ENCODE data around the gene ZNF358.

ZNF358 gene

GRCh38 chr19:7471696-7472615 is 43.9 kb upstream of the ZNF358 start:
- no peak for TF ChIP-seq CTCF (IDR thresholded peaks at IDR 0.05; ENCODE audit: low read depth, low read length, missing control alignments)
- no peak overlapping the region for H3K4me3 ChIP-seq (ENCODE audit: low read depth, low read length)
- no peak overlapping the region for H3K27ac ChIP-seq
- no peaks in the 10 kb centered on the region for H3K27me3 ChIP-seq (replicated peaks)
- peaks cover 28% of the 10 kb centered on the region for H3K36me3 ChIP-seq (replicated peaks)
- DNase-seq = no peak
- in situ Hi-C loops (cut with HindIII; ENCODE audit: low pct_ligation_motif_present, low sequenced_read_pairs) = no loop called here

DNA sequence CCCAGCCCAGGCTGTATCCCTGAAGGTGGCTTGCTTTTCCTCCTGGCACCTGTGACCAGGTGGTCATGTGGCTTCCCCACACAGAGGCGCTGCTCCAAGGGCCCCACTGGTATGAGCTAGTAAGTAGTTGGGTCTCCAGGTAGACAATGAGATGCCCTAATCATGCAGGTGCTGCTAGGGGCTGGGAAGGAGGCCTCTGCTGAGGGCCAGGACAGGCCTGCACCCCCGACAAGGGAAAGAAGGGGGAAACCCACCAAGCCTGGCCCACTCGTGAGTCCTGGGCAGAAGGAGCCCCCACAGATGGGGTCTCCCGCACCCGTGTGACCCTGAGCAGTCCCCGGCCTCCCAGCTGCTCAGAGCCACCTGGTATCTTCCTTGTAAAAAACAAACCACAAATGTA is 40.2 kb upstream of the ZNF358 start:
- Histone ChIP-seq H3K36me3 (replicated peaks) (peaks cover 4% of the 10 kb centered on the region), H3K27ac (no peak overlapping the region), H3K4me3 (ENCODE audit: low read depth, low read length) (no peak overlapping the region), H3K27me3 (replicated peaks) (no peaks in the 10 kb centered on the region)
- TF ChIP-seq CTCF (IDR thresholded peaks at IDR 0.05; ENCODE audit: low read depth, low read length, missing control alignments) = no peak
- no peak for DNase-seq
- in situ Hi-C loops (cut with HindIII; ENCODE audit: low pct_ligation_motif_present, low sequenced_read_pairs) = no loop called here

DNA sequence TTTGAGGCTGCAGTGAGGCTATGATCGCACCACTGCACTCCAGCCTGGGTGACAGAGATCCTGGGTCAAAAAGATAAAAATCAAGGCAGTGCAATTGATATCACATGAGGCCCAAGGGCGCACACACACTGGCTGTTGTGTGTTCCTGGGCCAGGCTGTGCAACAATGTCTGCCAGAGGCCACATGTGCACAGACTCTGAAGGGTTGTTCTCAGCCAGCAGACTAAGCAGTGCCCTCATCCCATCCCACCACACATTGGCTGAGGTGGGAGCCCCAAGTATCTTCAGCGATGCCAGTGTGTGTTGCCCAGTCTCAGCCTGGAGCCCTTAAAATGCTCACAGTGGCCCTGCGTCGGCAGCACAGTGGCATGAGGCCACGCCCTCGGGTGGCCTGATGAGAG is 39.7 kb upstream of the ZNF358 start:
- no peak overlapping the region for H3K4me3 ChIP-seq (ENCODE audit: low read depth, low read length)
- DNase-seq = no peak
- peaks cover 4% of the 10 kb centered on the region for H3K36me3 ChIP-seq (replicated peaks)
- in situ Hi-C loops (cut with HindIII; ENCODE audit: low pct_ligation_motif_present, low sequenced_read_pairs) = no loop called here
- TF ChIP-seq CTCF (IDR thresholded peaks at IDR 0.05; ENCODE audit: low read depth, low read length, missing control alignments) = no peak
- H3K27me3 ChIP-seq (replicated peaks) = no peaks in the 10 kb centered on the region
- no peak overlapping the region for H3K27ac ChIP-seq

GRCh38 chr19:7476777-7477494 is 39.0 kb upstream of the ZNF358 start:
- no peak for TF ChIP-seq CTCF (IDR thresholded peaks at IDR 0.05; ENCODE audit: low read depth, low read length, missing control alignments)
- in situ Hi-C loops (cut with HindIII; ENCODE audit: low pct_ligation_motif_present, low sequenced_read_pairs) = no loop called here
- no peak for DNase-seq
- no peak overlapping the region for H3K4me3 ChIP-seq (ENCODE audit: low read depth, low read length)
- H3K27me3 ChIP-seq (replicated peaks) = no peaks in the 10 kb centered on the region
- peaks cover 4% of the 10 kb centered on the region for H3K36me3 ChIP-seq (replicated peaks)
- H3K27ac ChIP-seq = no peak overlapping the region

DNA sequence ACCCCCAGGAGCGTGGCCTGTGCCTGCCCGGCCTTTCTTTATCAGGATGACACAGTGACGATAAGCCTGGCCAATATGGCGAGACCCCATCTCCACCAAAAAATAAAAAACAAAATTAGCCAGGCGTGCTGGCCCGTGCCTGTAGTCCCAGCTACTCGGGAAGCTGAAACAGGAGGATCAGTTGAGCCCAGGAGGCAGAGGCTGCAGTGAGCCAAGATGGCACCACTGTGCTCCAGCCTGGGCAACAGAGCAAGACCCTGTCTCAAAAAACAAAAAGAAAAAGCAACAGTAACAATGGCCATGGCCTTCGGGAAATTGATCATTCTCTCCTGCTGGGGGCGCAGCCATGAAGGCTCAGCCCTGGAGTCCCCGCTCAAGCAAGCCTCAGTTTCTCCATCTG is 38.1 kb upstream of the ZNF358 start:
- no peaks in the 10 kb centered on the region for H3K27me3 ChIP-seq (replicated peaks)
- H3K4me3 ChIP-seq (ENCODE audit: low read depth, low read length) = no peak overlapping the region
- in situ Hi-C loops (cut with HindIII; ENCODE audit: low pct_ligation_motif_present, low sequenced_read_pairs) = no loop called here
- DNase-seq = no peak
- no peak overlapping the region for H3K27ac ChIP-seq
- TF ChIP-seq CTCF (IDR thresholded peaks at IDR 0.05; ENCODE audit: low read depth, low read length, missing control alignments) = no peak
- no peaks in the 10 kb centered on the region for H3K36me3 ChIP-seq (replicated peaks)
